HG03064 (cell line): ENCODE data around the gene COBL.

Experiments used
- ATAC-seq: cut with Tn5 transposase; IDR thresholded peaks from one replicate; pipeline ENCODE4 v1.9.1; 2021; ENCODE audit warnings: low read depth; ENCODE audit not compliant: unreplicated experiment

The COBL gene

GRCh38 chr7:51328351-51328801 is 11.8 kb upstream of the COBL start:
- no peak for ATAC-seq

DNA sequence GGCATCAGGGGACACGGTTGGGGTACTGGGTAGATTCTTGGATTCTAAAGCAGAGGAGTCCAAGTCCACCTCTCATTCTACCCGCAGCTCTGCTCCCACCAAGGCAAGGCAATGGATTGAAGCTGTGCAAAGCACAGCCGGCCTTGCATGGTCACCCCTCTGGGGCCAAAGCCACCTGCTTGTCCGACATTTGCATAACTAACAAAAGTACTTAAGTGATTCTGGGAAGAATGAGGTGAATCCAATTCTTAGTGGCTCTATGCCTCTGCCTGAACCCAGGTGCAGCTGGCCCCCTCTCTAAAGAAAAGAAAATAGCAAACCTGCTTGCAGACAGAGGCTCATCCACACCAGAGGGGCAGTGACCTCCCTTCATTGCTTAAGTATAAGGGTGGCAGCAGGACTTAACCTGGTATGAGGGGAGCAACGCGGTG is 10.7 kb upstream of the COBL start:
- ATAC-seq, result no peak

DNA sequence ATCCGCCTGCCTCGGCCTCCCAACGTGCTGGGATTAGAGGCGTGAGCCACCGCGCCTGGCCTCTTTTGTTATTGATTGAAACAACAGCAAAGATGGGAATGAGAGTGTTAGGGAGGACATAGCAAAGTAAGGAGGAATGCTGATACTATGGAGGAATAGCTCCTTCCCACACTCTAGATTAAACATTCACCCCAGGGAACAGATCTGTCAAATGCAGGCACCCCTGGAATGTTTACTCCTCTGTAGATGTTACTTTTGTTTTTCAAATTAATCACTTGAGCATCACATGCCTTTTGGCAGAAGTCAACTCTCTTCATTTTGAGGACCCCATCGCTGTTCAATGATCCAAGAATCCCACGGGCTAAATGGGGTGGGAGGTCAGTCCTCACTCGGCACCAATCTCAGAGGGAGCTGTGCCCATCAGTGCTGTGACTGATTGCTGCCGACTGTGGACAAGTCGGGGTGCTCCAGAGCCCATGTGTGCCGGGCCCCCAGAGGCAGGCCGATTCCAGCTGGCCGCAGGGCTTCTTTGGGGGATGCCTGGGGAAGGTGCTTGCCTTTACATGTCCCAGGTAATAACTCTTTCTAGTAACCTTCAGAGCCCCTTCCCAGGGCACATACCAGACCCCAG is 10.2 kb upstream of the COBL start:
- no peak for ATAC-seq

- no peak for ATAC-seq
Observed at GRCh38 chr7:51325908-51326307, 9.3 kb upstream of the COBL start.

GRCh38 chr7:51325261-51325676 is 8.7 kb upstream of the COBL start:
- ATAC-seq, result no peak

DNA sequence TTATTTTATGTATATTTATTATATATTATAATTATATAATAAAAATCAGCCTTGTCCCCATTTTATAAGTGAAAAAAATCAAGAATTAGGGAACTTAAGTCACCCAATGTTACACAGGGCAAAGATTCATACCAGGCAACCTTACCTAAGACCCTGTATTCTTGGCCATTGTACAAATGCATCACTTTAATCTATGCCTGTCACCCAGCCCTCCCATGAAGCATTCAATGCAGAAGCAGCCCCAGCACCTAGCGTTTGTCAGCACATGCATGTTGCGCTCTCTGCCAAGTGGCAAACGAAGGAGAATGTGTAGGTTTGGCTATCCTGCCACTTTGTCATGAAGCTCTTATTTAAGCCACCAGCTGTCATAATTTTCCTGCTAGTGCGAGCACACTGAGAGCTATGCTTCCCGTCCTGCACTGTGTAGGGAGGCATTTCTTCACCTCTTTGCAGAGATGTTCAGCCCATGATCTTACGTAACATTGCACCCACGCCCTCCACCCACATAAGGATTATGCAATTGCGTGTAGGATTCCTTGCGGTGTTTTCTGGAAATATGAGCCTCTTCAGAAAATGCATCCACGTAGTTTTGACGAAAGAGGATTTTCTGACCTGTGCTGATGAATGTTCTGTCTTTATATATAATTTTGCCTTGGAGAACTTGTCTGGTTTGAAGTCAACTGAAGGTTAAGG is 7.7 kb upstream of the COBL start:
- ATAC-seq, result no peak

DNA sequence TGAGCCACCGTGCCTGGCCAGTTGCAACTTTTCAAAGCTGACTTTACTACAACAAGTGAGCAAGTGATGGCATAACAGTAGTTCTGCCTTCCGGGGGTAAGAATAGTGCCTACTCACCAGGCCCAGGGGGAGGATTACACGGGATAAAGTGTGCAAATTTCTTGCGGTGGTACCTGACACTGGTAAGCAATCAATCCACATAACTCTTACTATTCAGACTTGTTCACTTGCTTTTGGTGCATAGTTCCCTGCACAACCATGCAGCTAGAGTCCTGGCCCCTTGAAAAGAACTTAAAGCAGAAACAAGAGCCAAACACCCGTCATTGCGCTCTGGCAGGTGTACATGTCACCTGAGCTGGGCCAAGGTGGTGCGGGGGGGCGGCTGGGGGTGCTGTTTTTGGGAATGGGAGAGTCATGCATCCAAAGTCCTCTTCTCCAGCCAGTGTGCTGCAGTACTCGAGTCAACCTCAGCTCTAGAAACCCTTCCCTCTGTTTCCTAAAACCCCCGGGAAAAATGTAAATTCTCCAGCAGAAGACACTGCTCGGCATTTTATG is 5.4 kb upstream of the COBL start:
- no peak for ATAC-seq

GRCh38 chr7:51318886-51319579 is 2.4 kb upstream of the COBL start:
- no peak for ATAC-seq

GRCh38 chr7:51318001-51318400 is 1.4 kb upstream of the COBL start:
- no peak for ATAC-seq

GRCh38 chr7:51317582-51317910 is 937 bp upstream of the COBL start:
- no peak for ATAC-seq

DNA sequence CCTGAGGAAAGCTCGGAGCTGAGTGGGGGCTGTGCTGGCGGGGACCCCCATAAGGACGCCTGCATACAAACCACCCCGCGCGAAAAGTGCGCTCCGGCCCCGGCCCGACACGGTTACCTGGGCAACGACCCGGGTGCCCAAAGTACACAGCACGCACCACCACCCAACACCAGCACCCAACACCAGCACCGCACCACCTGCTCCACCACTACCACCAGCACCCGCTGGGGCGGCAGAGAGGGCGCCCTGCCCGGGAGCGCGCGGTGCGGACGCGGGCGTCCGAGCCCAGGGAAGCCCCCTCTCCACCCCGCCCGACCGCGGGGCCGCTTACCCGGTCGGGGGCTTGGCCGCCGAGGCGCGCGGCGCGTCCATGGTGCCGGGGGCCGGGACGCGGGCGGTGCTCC is 345 bp downstream of the COBL start:
- ATAC-seq, result no peak

GRCh38 chr7:51315393-51316261 is 982 bp downstream of the COBL start:
- ATAC-seq, result no peak

GRCh38 chr7:51314726-51315125 is 1.9 kb downstream of the COBL start:
- ATAC-seq, result no peak

GRCh38 chr7:51313738-51314425 is 2.7 kb downstream of the COBL start:
- ATAC-seq, result no peak

DNA sequence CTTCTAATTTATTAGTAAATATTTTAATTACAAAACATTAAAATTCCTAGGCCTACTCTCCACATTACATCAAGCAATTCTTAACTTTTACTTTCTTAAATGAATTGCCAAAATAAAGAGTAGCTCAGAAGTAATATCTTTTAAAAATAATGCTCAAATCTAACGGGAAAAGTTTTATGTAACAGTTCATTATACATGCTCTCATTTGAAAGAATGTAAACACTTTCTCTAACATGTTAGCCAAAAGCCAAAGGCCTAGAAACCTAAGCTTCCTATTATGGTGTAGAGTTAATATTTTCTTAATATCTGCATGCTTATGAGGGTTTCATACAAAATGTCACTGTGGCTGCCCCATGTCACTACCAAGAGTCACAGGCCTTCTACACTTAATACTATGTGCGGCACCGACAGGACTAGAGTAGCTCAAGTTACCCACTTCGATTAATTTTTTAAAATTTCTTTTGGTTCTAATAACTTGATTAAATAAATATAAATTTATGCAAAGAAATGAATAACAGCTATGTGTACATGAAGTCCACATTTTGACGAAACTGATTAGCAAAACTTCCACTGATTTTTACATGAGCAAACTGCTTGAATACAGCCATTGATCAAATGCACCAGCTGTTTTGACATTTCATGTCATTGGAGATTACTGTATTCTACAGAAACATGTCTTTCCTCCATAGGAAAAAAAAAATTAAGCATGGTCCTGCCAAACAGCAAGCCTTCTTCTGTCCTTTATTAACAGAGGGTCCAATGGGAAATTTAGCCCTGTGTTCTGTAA is 3.5 kb downstream of the COBL start:
- ATAC-seq, result no peak

DNA sequence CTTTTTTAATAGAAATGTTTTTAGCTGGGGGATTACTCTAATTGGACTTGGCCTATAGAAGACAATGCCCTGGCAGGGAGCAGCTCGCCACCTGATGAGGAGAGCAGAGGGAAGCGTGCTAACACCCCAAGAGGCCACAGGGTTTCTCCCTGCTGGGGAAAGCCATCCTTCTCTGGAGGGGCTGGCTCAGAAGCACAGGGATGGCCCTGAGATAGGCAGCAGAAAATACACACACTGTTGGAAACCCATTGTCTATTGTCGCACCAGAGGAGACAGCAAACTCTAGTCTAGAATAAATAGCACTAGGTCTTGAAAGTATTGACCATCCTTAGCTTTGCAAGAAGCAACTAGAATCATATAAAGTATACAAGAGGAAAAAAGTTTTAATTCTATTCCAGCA is 5.4 kb downstream of the COBL start:
- no peak for ATAC-seq

DNA sequence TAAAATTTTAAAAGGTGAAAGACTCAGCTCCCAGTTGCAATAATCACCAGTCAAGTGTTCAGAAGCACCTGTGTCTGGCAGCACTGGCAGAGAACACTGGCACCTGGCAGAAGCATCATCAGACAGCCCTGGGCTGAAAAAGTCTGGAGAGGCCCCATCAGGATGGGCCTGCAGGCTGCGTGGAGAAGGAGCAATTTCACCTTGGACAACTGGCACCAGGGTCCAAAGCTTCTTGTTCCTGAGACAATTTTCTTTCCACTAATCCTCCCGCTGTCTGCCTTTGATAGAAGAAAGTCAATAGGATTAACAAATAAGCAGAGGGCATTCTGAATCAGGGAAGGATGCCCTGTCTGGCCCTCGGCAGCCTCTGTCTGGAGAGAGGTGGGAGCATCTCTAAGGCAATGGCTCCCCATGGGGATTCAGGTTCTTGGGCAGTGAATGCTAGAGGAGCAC is 6.5 kb downstream of the COBL start:
- no peak for ATAC-seq

- ATAC-seq, result no peak
Observed at GRCh38 chr7:51309361-51310130, 7.1 kb downstream of the COBL start.
